ENCODE data around the gene THBD.

The THBD gene, protein sequence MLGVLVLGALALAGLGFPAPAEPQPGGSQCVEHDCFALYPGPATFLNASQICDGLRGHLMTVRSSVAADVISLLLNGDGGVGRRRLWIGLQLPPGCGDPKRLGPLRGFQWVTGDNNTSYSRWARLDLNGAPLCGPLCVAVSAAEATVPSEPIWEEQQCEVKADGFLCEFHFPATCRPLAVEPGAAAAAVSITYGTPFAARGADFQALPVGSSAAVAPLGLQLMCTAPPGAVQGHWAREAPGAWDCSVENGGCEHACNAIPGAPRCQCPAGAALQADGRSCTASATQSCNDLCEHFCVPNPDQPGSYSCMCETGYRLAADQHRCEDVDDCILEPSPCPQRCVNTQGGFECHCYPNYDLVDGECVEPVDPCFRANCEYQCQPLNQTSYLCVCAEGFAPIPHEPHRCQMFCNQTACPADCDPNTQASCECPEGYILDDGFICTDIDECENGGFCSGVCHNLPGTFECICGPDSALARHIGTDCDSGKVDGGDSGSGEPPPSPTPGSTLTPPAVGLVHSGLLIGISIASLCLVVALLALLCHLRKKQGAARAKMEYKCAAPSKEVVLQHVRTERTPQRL

GRCh38 chr20:23049201-23050075, at the start of gene THBD:
Gene THBD (minus strand): TSS chr20:23049672. CDS start chr20:23049504, 168 bp downstream.
- peak within 1 kb of the TSS; percentile 53 for H3K27ac ChIP-seq
- no peak for TF ChIP-seq CTCF (conservative IDR thresholded peaks at IDR 0.05)

GRCh38 chr20:23097636-23098580, 48.4 kb upstream of the THBD start:
- no peak for TF ChIP-seq CTCF (conservative IDR thresholded peaks at IDR 0.05)
- H3K27ac ChIP-seq = no peak overlapping the region

GRCh38 chr20:23096986-23097520, 47.6 kb upstream of the THBD start:
- H3K27ac ChIP-seq = no peak overlapping the region
- no peak for TF ChIP-seq CTCF (conservative IDR thresholded peaks at IDR 0.05)

DNA sequence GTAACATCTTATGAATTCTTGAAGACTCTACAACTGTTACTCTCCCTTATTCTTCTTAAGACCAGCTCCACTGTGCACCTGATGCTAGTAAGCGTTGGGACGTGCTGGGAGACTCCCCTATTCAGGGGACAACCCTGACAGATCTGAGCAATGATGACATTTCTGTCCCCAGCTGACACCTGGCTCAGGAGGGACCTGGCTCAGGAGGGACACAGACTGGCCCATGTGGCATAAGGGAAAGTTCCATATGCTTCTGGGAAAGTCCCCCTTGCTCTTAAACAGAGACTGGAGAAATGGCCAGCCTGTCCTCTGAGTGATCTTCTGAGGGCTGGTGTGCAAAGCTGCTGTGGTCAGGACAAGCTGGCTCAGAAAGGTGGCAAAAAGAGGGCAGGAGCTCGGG, 46.6 kb upstream of the THBD start:
- no peak for TF ChIP-seq CTCF (conservative IDR thresholded peaks at IDR 0.05)
- H3K27ac ChIP-seq = no peak overlapping the region

DNA sequence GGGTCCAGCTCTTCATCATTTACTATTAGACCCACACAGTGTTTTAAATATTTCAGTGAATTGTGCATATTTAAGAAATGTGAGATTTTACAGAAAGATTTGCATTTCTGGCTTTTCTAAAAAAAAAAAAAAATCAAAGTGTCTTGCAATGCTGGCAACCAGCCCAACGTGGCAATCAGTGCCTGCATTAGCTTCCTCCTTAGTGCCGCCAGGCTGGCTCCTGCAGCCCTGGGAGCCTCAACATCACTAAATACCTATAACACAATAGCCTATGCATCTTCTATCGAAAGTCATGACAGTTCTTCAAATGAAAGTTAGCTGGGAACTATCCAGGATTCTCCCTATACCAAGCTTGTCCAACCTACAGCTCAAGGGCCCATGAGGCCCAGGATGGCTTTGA, 46.0 kb upstream of the THBD start:
- H3K27ac ChIP-seq = no peak overlapping the region
- TF ChIP-seq CTCF (conservative IDR thresholded peaks at IDR 0.05) = no peak

DNA sequence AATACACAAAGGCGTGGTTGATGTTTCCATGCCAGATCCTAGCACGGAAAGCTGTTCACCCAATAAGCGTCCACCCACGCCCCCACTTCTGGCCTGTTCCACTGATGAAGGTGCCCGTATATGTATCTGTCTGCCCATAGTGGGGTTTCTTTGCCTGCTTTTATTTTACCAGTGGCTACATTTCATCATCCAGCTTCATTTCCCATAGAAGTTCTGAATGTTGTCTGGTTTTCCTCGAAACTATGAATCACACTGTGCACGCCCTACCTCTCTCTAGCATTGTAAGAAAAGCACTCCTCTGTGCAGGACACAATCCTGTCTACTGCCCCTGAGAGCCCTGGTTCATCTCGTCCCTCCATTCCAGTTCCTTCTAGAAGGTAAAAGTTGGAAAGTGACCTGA, 45.5 kb upstream of the THBD start:
- no peak for TF ChIP-seq CTCF (conservative IDR thresholded peaks at IDR 0.05)
- H3K27ac ChIP-seq = no peak overlapping the region

Measured in VCaP (cell line).